Measurements from ENCODE around the gene QSOX1.

The QSOX1 gene

DNA sequence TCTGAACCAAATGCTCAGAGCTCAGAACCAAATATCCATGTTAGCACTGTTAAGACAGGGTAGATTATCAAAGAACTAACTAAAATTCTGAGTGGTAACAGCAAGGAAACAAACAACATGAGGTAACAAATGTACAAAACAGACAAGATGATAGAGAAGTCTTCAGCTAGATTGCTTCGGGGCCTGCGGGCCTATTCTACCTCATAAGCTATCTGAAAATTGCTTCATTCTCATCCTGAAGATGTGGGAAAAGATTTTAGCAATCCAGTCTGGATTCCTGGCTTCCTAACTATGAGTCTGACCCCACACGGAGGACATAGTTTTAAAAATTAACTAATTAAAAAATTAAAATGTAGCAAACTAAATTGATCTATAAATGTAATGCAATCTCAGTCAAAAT lies 9.2 kb upstream of the QSOX1 start:
- no peak for DNase-seq (ENCODE audit: low read depth, low spot score)

DNA sequence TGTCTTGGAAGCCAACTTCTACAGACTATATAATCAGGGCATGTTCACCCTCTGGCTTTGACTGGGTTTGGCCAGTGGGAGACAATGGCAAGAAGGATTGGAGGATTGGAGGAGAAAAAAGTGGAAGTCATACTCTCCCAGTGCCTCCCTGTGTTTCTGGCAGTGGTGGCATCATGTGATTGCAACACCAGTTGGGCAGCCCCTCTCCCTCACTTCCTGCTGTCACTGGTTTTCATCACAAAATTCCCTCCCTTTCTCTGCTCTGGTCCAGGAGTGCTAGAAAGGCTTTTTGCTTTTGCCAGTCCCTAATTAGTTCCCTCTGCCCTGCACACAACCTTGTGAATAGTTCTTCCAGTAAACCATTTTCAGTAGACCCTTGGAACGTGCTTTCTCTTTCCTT lies 3.7 kb upstream of the QSOX1 start:
- no peak for DNase-seq (ENCODE audit: low read depth, low spot score)

- DNase-seq (ENCODE audit: low read depth, low spot score) = no peak
Measured at GRCh38 chr1:180151508-180151907, 3.2 kb upstream of the QSOX1 start.

GRCh38 chr1:180152588-180152987 lies 2.1 kb upstream of the QSOX1 start:
- DNase-seq (ENCODE audit: low read depth, low spot score) = no peak

- no peak for DNase-seq (ENCODE audit: low read depth, low spot score)
Measured at GRCh38 chr1:180153032-180153431, 1.6 kb upstream of the QSOX1 start.

DNA sequence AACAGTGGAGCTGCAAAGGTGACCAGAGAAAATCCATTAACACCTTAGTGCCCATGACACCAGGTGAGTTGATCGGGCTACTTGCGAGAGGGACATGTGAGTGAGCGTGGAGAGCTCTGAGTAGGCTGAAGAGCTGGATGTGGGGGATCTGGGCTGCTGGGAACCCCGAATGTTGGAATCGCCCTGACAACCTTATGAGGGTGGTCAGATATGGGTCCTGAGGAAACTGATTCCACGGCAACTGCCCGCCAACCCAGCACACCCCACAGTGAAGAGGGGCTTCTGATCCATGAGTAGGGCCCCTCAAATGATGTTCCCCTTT lies 705 bp upstream of the QSOX1 start:
- no peak for DNase-seq (ENCODE audit: low read depth, low spot score)

DNA sequence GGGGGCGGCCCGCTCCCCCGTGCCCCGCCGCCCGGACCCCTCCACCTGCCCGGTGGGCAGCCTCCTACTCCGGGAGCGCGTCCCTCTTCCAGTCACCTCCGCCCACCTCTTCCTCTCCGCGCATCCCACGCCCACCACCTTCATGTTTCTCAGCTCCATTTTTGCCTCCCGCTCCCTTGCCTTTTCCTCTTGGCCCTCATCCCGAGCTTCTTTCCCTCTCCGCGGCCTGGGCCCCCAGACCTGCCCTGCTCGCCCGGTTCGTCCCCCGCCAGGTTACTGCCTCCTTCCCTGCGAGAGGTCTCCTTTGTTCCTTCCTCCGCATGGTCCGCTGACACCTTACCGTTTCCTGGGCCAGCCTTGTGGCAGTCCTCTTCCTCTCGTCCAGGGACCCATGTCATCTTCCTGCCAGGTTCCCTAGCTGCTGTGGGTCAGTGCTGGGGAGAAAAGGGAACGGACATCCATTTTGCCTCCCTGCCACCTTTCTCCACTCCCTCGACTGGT lies 563 bp downstream of the QSOX1 start:
- DNase-seq (ENCODE audit: low read depth, low spot score) = no peak

DNA sequence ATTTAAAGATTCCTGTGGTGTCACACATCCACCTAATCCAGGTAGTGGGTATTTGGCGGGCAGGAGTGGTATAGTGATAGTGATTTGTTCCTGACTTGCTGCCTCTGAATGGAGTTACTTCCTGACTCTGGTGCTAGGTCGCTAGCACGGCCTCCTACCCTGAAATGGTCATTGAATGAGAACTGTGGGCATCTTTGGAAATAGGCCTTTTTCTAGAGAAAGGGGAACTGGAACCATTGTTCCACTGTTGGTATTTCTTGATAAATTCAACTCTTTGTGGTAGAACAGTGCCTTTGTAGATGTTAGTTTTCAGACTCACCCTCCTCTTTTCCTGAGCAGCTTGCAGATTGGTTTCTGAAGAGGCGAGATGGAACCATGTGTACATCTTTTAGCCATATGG lies 1.5 kb downstream of the QSOX1 start:
- DNase-seq (ENCODE audit: low read depth, low spot score) = no peak

DNA sequence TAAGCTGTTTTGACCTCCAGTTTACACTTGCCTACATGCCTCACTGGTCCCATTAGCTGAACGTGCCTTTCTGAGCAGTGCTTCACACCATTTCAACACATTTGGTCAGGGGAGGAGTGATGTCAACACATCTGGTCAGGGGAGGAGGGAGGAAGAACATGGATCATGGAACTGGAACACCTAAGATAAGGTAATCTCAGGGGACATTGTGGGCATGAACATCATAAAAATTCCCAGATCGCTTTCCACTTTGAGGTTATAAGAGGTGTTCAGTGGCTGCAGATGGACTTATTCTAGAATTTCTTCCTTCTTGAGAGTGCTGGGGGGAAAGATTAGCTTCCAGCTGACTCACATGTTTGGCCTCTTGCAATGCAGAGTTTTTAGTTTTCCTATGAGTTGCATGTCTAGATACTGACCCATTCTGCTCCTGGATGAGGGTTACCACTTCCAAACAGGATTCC lies 2.0 kb downstream of the QSOX1 start:
- DNase-seq (ENCODE audit: low read depth, low spot score) = no peak

- no peak for DNase-seq (ENCODE audit: low read depth, low spot score)
Measured at GRCh38 chr1:180157108-180157507, 2.4 kb downstream of the QSOX1 start.

- DNase-seq (ENCODE audit: low read depth, low spot score) = no peak
Measured at GRCh38 chr1:180157576-180158057, 2.9 kb downstream of the QSOX1 start.

- no peak for DNase-seq (ENCODE audit: low read depth, low spot score)
Measured at GRCh38 chr1:180158149-180159147, 3.8 kb downstream of the QSOX1 start.

DNA sequence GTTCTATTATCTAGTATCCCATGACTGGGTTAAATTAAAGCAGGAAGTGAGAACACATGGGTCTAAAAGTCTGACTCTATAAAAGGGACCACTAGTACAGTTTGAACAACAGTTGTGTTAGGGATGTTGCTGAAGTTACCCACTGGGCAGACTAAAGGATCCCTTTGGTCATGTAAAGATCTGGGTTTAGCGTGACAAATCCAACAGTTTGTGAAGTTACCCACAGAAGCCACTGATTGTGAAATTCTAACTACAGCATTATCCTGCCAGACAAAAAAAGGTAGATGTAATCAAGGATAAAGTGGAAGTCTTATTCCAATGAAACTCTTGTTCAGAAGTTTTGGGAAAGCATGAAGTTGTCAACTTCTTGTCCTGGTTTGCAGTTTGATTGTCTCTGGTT lies 5.7 kb downstream of the QSOX1 start:
- DNase-seq (ENCODE audit: low read depth, low spot score) = no peak

GRCh38 chr1:180163041-180163440 lies 8.4 kb downstream of the QSOX1 start:
- DNase-seq (ENCODE audit: low read depth, low spot score) = no peak

GRCh38 chr1:180165096-180165495 lies 10.4 kb downstream of the QSOX1 start:
- no peak for DNase-seq (ENCODE audit: low read depth, low spot score)

DNA sequence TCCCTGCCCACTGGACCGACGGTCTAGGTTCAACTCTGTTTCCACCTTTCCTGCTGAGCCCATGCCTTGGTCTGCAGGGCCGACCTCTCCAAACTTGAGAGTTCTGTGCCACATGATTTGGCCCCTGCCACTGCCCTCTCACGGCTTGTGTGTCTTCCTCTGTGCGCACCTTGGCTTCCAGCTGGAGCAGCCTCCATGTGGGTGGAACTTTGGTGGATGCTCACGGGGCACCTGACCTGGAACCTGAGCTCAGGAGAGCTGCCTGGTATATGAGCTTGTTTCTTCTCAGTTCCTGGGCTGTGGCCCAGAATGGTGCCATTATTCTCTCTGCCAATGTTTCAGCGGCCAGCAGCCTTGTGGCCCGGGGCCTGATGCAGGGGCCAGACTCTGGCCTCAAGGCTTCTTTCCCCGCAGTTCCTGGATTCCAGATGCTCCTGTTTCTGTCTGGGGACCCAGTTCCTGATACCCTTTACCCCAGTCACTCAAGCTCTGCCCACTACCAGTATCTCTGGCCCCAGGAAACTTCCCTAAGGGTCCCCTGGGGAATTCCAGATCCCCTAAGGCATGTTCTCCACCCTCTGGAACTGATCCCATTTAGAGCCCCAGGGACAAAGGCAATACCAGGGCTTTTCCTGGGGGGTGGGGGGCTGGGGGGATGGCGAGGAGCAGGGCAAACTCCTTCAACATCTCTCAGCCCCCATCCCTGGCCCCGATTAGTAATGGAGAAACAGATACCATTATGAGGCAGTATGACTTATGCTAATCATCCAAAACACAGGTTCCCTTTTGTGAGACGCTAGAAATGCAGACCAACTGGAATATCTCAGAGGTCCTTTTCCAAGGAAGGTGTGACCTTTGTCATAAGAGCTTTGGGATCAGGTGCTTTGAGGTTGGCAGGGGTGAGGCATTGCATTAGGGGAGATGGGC lies 11.1 kb downstream of the QSOX1 start:
- DNase-seq (ENCODE audit: low read depth, low spot score) = no peak

DNA sequence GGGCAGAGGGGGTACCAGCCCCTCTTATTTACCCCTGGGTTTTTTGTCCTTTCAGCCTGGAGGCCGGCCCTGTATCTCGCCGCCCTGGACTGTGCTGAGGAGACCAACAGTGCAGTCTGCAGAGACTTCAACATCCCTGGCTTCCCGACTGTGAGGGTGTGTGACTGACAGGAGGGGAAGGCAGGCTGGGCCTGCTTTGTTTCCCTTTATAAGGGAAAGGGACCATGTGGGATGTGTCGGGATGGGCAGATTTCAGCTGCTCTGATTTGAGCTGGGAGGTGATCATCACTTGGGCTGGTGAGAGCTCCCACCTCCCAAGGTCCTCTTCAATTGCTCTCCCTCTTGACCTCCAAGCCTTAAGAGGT lies 11.7 kb downstream of the QSOX1 start:
- no peak for DNase-seq (ENCODE audit: low read depth, low spot score)

DNA sequence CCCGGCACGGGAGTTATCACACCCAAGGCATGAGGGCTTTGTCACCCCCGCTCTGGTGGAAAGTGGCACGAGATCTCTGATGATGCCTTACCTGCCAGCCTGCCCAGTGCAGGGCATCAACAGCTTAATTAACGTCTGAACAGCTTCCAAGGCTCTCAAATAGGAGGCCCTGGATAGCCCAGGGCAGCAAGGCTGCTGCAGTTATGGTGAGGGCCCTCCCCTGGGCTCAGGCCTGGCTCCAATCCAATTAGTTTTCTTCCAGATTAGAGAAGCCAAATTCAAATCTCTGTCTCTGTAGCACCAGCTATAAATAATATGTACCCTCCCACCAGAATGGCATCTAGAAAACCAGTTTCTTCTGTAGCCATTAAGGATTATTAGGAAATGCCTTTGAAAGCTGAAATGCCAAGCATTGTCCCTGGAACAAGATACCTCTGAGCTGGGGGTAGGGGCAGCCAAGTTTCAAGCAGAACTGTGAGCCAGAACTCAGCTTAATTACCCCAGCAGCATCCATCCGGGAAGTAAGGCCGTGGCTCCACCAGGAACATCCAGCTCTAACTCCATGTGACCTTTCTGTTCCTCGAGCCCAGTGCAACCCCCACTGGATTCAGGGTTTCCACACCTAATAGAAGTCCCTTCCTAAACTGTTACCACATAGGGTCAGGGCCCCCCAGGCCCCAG lies 12.5 kb downstream of the QSOX1 start:
- no peak for DNase-seq (ENCODE audit: low read depth, low spot score)

- no peak for DNase-seq (ENCODE audit: low read depth, low spot score)
Measured at GRCh38 chr1:180167721-180168467, 13.2 kb downstream of the QSOX1 start.

- no peak for DNase-seq (ENCODE audit: low read depth, low spot score)
Measured at GRCh38 chr1:180168786-180169639, 14.3 kb downstream of the QSOX1 start.

Measured in activated CD4-positive, CD25-positive, alpha-beta regulatory T cell treated with anti-CD3 and anti-CD28 coated beads, Interleukin-2, amount 50 U/mL, for 16 hours (primary cell).